H9 (cell line): ENCODE results near the gene HLX. TPM values are rescaled to one million over a fixed set of nuclear protein-coding genes. Genes with fewer than 3 reads are reported as not detected.

Experiments
- DNase-seq: peaks from one replicate; pipeline ENCODE4 v3.0.0-alpha.2; 2017
- H2AFZ ChIP-seq: one replicate; pipeline ENCODE4 v1.6.1; 2013; ENCODE audit warnings: mild to moderate bottlenecking, low read length, control low read depth, moderate library complexity
- H2AK5ac ChIP-seq: 2 replicates; pipeline ENCODE4 v1.6.1; 2013; ENCODE audit warnings: low read length, control low read depth, mixed read lengths; ENCODE audit not compliant: insufficient read length
- H2BK120ac ChIP-seq: one replicate; pipeline ENCODE4 v1.6.1; 2013; ENCODE audit warnings: low read depth, mild to moderate bottlenecking, low read length, control low read depth, inconsistent platforms; ENCODE audit not compliant: poor library complexity, severe bottlenecking
- H2BK12ac ChIP-seq: 2 replicates; pipeline ENCODE4 v1.6.1; 2013; ENCODE audit warnings: low read length, control low read depth, mixed read lengths, low read depth; ENCODE audit not compliant: insufficient read length
- H2BK15ac ChIP-seq: 2 replicates; pipeline ENCODE4 v1.6.1; 2013; ENCODE audit warnings: low read depth, low read length, control low read depth
- H2BK20ac ChIP-seq: one replicate; pipeline ENCODE4 v1.6.1; 2013; ENCODE audit warnings: low read depth, mild to moderate bottlenecking, low read length, control low read depth, inconsistent platforms; ENCODE audit not compliant: poor library complexity, severe bottlenecking
- H2BK5ac ChIP-seq: 2 replicates; pipeline ENCODE4 v1.6.1; 2013; ENCODE audit warnings: low read length, control low read depth, mixed read lengths; ENCODE audit not compliant: insufficient read length
- H3K14ac ChIP-seq: 2 replicates; pipeline ENCODE4 v1.6.1; 2013; ENCODE audit warnings: low read length, control low read depth; ENCODE audit not compliant: insufficient read depth
- H3K18ac ChIP-seq: 2 replicates; pipeline ENCODE4 v1.6.1; 2013; ENCODE audit warnings: low read depth, mild to moderate bottlenecking, mixed read lengths, low read length, control low read depth; ENCODE audit not compliant: insufficient read length
- H3K23ac ChIP-seq: 2 replicates; pipeline ENCODE4 v1.6.1; 2013; ENCODE audit warnings: low read length, control low read depth, mixed read lengths, low read depth; ENCODE audit not compliant: insufficient read length
- H3K23me2 ChIP-seq: 2 replicates; pipeline ENCODE4 v1.6.1; 2013; ENCODE audit warnings: low read depth, mild to moderate bottlenecking, mixed read lengths, low read length, control low read depth; ENCODE audit not compliant: insufficient read length, poor library complexity, severe bottlenecking
- H3K27ac ChIP-seq: 2 replicates; pipeline ENCODE4 v1.5.1; 2013; ENCODE audit warnings: low read length, control low read depth, mixed read lengths, low read depth; ENCODE audit not compliant: insufficient read length
- H3K27me3 ChIP-seq: 2 replicates; pipeline ENCODE4 v1.6.1; 2013; ENCODE audit warnings: low read length, control low read depth, inconsistent platforms; ENCODE audit not compliant: insufficient read depth
- H3K4ac ChIP-seq: 2 replicates; pipeline ENCODE4 v1.6.1; 2013; ENCODE audit warnings: low read depth, mild to moderate bottlenecking, control low read depth, inconsistent platforms, low read length, moderate library complexity
- H3K4me1 ChIP-seq: 2 replicates; pipeline ENCODE4 v1.6.1; 2013; ENCODE audit warnings: low read length, control low read depth, inconsistent platforms; ENCODE audit not compliant: insufficient read depth
- H3K4me2 ChIP-seq: 2 replicates; pipeline ENCODE4 v1.6.1; 2013; ENCODE audit warnings: low read length, control low read depth, mixed read lengths; ENCODE audit not compliant: insufficient read length, insufficient read depth
- H3K56ac ChIP-seq: 2 replicates; pipeline ENCODE4 v1.6.1; 2013; ENCODE audit warnings: low read depth, mild to moderate bottlenecking, mixed read lengths, low read length, control low read depth; ENCODE audit not compliant: insufficient read length
- H3K79me1 ChIP-seq: 2 replicates; pipeline ENCODE4 v1.6.1; 2013; ENCODE audit warnings: low read depth, mild to moderate bottlenecking, moderate library complexity, low read length, control low read depth, inconsistent platforms; ENCODE audit not compliant: insufficient read depth, poor library complexity, severe bottlenecking
- H3K79me2 ChIP-seq: 2 replicates; pipeline ENCODE4 v1.6.1; 2013; ENCODE audit warnings: low read length, control low read depth, inconsistent platforms; ENCODE audit not compliant: insufficient read depth
- H3K9ac ChIP-seq: 2 replicates; pipeline ENCODE4 v1.6.1; 2013; ENCODE audit warnings: low read length, control low read depth, mixed read lengths; ENCODE audit not compliant: insufficient read length; ENCODE audit errors: extremely low read depth
- H3K9me3 ChIP-seq: one replicate; pipeline ENCODE4 v1.6.1; 2013; ENCODE audit warnings: low read depth, low read length, inconsistent platforms; ENCODE audit not compliant: control insufficient read depth
- H3T11ph ChIP-seq: one replicate; pipeline ENCODE4 v1.6.1; 2013; ENCODE audit warnings: mild to moderate bottlenecking, low read length, control low read depth, inconsistent platforms
- H4K20me1 ChIP-seq: one replicate; pipeline ENCODE4 v1.6.1; 2013; ENCODE audit not compliant: control insufficient read depth, insufficient read length, insufficient read depth
- H4K5ac ChIP-seq: 2 replicates; pipeline ENCODE4 v1.6.1; 2013; ENCODE audit warnings: low read depth, mild to moderate bottlenecking, mixed read lengths, low read length, control low read depth; ENCODE audit not compliant: insufficient read length
- H4K8ac ChIP-seq: replicated peaks from 2 replicates; pipeline ENCODE4 v1.6.1; 2013; ENCODE audit warnings: low read length, control low read depth, mixed read lengths, low read depth; ENCODE audit not compliant: insufficient read length
- H4K91ac ChIP-seq: 2 replicates; pipeline ENCODE4 v1.6.1; 2013; ENCODE audit warnings: low read depth, mild to moderate bottlenecking, moderate library complexity, mixed read lengths, low read length, control low read depth; ENCODE audit not compliant: insufficient read length
- H3K27ac Mint-ChIP-seq, 3 experiments: 2 replicates in 2 of 3; 3 replicates in 1 of 3; pipeline ENCODE4 v1.8.0; 2020 to 2021; ENCODE audit warnings: mixed read lengths in 3 of 3, mild to moderate bottlenecking in 1 of 3, moderate library complexity in 1 of 3
- H3K27me3 Mint-ChIP-seq: 2 replicates; pipeline ENCODE4 v1.8.0; 2021; ENCODE audit warnings: low read depth, mild to moderate bottlenecking, moderate library complexity, mixed read lengths
- H3K36me3 Mint-ChIP-seq, 3 experiments: 2 replicates in 2 of 3; 3 replicates in 1 of 3; pipeline ENCODE4 v1.8.0; 2020 to 2021; ENCODE audit warnings: low read depth in 3 of 3, mixed read lengths in 3 of 3; ENCODE audit not compliant: insufficient read depth in 1 of 3
- H3K4me1 Mint-ChIP-seq, 2 experiments: 2 replicates each; pipeline ENCODE4 v1.8.0; 2020; ENCODE audit warnings: mixed read lengths in 2 of 2
- H3K4me3 Mint-ChIP-seq, 2 experiments: 2 replicates in 1 of 2; 3 replicates in 1 of 2; pipeline ENCODE4 v1.8.0; 2020 to 2021; ENCODE audit warnings: mild to moderate bottlenecking in 2 of 2, mixed read lengths in 2 of 2, moderate library complexity in 1 of 2
- H3K9me3 Mint-ChIP-seq, 2 experiments: 2 replicates in 1 of 2; 3 replicates in 1 of 2; pipeline ENCODE4 v1.8.0; 2020; ENCODE audit warnings: mild to moderate bottlenecking in 2 of 2, mixed read lengths in 2 of 2, moderate library complexity in 1 of 2
- CTCF ChIP-seq: fragments of 200-600 bp; sonication (generic); conservative IDR thresholded peaks from 3 replicates; pipeline ENCODE4 v1.8.0; 2021; ENCODE audit warnings: antibody characterized with exemption, mild to moderate bottlenecking
- WGBS: extraction: QIAGEN DNeasy Blood & Tissue Kit; methylation state at CpG from one replicate; pipeline ENCODE4 v1.1.7; 2013; ENCODE audit warnings: missing lambda C conversion rate, low lambda C conversion rate, mixed read lengths; ENCODE audit not compliant: insufficient read length; ENCODE audit errors: extremely low coverage; 5-methylcytosine and 5-hydroxymethylcytosine counted together
- total RNA-seq: library from RNA; stranded (reverse); gene quantifications from 2 replicates; pipeline ENCODE4 v1.2.1, GENCODE V29; 2021

Gene HLX
- total RNA-seq, 1 experiment from 2014 or later, result 0.37 TPM

- Mint-ChIP-seq H3K27ac (no peak overlapping the region), H3K9me3 (no peaks in the 10 kb centered on the region)
Measured at GRCh38 chr1:220917535-220918209, 38.4 kb downstream of the HLX start.

More at GRCh38 chr1:220917535-220918209, 38.4 kb downstream of the HLX start:
- no peak overlapping the region for H2BK20ac ChIP-seq
- DNase-seq, result no peak
- no peaks in the 10 kb centered on the region for H3K79me1 ChIP-seq
- H3K27me3 ChIP-seq, result no peaks in the 10 kb centered on the region
- H3T11ph ChIP-seq, result no peak overlapping the region
- peaks cover 11 to 13% of the 10 kb centered on the region in 2 experiments for H3K4me1 Mint-ChIP-seq
- H2BK12ac ChIP-seq, result no peak overlapping the region
- H2AFZ ChIP-seq, result no peak overlapping the region
- H4K20me1 ChIP-seq, result no peaks in the 10 kb centered on the region
- H3K56ac ChIP-seq, result no peak overlapping the region
- no peaks in the 10 kb centered on the region for H3K23me2 ChIP-seq
- H3K4me1 ChIP-seq, result 0 out of 2 replicates have a peak, but pooled peaks cover 2% of the 10 kb centered on the region
- no peak overlapping the region for H2BK120ac ChIP-seq
- H3K9ac ChIP-seq, result no peak overlapping the region
- no peaks in the 10 kb centered on the region for H3K36me3 Mint-ChIP-seq
- no peak overlapping the region for H3K4ac ChIP-seq
- no peaks in the 10 kb centered on the region for H3K9me3 ChIP-seq
- no peak overlapping the region for H4K8ac ChIP-seq
- H2BK15ac ChIP-seq, result no peak overlapping the region
- no peaks in the 10 kb centered on the region for H3K79me2 ChIP-seq
- no peak overlapping the region for H3K4me2 ChIP-seq
- no peak for TF ChIP-seq CTCF
- no CpG with 5 or more reads among the region's 2 CpGs for WGBS
- H3K27ac ChIP-seq, result no peak overlapping the region
- peaks cover 14% of the 10 kb centered on the region; the same call in 1 of the 2 replicates for H3K27me3 Mint-ChIP-seq
- no peak overlapping the region for H3K23ac ChIP-seq
- H3K14ac ChIP-seq, result no peak overlapping the region
- H2AK5ac ChIP-seq, result no peak overlapping the region
- H3K4me3 Mint-ChIP-seq, result no peak overlapping the region
- H3K18ac ChIP-seq, result no peak overlapping the region
- H4K5ac ChIP-seq, result no peak overlapping the region
- H2BK5ac ChIP-seq, result no peak overlapping the region
- H4K91ac ChIP-seq, result no peak overlapping the region
